Measurements from ENCODE around the gene SLC16A6.

DNA sequence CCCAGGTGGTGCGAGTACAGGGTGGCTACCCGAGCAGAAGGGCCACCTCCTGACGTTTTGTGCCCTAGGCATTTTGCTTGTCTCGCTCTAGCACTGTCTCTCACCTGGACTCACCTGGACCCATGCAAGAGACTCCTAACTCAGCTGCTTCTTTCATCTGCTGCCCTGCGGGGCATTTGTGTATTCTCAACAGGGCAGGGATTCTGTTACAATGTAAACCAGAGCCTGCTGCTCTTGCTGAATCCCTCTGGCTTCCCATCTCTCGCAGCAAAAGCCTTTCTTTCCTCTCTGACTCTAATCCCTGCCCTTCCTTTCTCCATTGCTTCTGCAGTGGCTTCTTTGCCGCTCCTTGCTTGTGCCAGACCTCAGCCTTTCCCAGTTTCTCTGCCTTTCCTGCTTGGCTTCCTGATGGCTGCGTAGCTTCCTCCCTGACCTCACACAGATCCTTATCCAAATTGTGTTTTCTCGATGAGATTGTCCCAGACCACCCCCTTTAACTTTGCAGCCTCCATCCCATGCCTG lies 10.6 kb upstream of the SLC16A6 start:
- TF ChIP-seq POLR2A (IDR thresholded peaks at IDR 0.05; ENCODE audit: low read depth, low read length) (no peak), POLR2AphosphoS5 (IDR thresholded peaks at IDR 0.05; ENCODE audit: low read depth, low read length) (no peak), SPI1 (IDR thresholded peaks at IDR 0.05; ENCODE audit: low read depth, low read length) (no peak), TAF1 (IDR thresholded peaks at IDR 0.05; ENCODE audit: low read depth, low read length) (no peak), POU2F2 (IDR thresholded peaks at IDR 0.05; ENCODE audit: low read depth, low read length) (no peak)
